Activated gamma-delta T cell treated with Interleukin-2 at 50 U/mL for 16 hours (primary cell): ENCODE measurements around the gene OBP2A.

ENCODE experiments used
- DNase-seq: peaks from one replicate; pipeline ENCODE4 v3.0.0-alpha.2; 2020

Gene OBP2A

GRCh38 chr9:135555203-135555602, 9.3 kb downstream of the OBP2A start:
- no peak for DNase-seq

DNA sequence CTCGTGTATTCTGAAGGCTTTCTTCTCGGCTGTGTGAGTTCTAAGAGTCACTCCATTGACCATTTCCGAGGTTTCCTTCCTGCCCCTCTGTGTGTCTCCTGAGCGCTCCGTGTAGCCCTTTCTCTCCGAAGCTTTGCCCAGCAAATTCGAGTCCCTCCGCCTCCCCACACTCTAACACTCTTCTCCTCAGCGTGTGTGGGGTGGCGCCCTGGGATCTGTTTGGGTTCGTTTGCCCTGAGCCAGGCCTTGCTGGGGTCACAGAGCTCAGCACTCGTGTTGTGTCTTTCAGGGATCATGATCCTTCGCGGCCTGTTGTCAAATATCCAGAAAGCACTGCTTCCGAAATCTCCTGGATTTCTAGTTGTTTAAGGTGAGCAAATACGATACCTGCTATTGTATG, 10.0 kb downstream of the OBP2A start:
- DNase-seq, result no peak

DNA sequence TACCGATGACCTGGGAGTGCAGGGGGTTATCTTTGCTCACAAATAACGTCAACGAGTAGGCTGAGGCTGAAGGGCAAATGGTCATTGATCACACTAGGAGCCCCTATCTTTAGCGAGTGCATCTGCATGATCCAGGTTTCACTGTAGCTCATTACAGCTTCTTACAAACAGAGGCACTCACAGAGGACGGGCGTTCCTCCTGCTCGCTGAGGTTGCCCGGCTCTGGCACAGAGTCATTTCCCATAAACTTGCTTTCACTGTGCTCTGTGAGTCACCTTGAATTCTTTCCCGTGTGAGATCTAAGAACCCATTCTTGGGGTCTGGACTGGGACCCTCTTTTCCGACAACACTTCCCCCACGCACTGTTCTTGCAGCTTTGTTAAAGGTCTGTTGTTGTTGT, 13.7 kb downstream of the OBP2A start:
- DNase-seq, result no peak

- no peak for DNase-seq
These were observed 15.7 kb downstream of the OBP2A start, which contains the start of gene PAEP for GRCh38 chr9:135561391-135562234. Gene PAEP (plus strand): TSS chr9:135561756.

DNA sequence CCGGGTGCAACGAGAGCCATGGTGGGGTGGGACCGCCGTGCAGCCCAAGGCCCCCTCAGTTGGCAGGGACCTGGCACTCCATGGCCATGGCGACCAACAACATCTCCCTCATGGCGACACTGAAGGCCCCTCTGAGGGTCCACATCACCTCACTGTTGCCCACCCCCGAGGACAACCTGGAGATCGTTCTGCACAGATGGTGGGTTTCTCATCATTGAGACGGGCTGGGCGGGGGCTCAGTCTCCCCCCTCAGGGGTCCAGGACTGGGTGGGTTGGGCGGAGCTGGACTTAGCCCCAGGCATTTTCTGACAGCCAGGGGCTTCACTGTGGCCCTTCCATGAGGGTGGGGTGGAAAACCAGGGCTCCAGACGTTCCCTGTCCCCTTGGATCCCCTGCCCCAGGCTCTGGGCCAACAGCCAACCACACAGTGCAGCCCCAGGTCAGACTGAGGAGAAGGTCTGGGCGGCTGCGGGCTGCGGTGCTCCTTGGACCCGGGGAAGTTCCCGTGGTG, 16.4 kb downstream of the OBP2A start:
- no peak for DNase-seq

GRCh38 chr9:135563039-135563476, 17.1 kb downstream of the OBP2A start:
- no peak for DNase-seq

GRCh38 chr9:135563858-135564257, 17.9 kb downstream of the OBP2A start:
- DNase-seq, result no peak

DNA sequence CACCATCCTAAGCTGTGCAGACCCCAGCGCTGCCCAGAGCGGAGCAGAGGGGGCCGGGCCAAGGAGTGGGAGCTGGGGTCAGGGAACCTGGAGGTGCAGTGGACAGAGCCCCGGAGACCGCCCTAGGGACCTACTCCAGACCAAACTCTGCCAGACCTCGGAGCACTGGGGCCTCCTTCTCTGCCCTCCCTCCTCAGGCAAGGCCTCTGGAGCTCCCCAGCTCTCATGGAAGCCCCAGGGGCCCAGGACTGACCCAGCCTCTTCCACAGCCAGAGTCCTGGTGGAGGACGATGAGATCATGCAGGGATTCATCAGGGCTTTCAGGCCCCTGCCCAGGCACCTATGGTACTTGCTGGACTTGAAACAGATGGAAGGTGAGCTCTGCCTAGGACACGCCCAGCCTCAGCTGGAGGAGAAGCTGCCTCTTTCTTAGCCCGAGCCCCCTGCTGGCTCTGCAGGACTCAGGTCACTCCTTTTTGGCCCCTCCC, 19.3 kb downstream of the OBP2A start:
- DNase-seq, result no peak

- no peak for DNase-seq
These were observed 19.7 kb downstream of the OBP2A start for GRCh38 chr9:135565636-135566035.

- no peak for DNase-seq
These were observed 20.6 kb downstream of the OBP2A start for GRCh38 chr9:135566552-135566951.

DNA sequence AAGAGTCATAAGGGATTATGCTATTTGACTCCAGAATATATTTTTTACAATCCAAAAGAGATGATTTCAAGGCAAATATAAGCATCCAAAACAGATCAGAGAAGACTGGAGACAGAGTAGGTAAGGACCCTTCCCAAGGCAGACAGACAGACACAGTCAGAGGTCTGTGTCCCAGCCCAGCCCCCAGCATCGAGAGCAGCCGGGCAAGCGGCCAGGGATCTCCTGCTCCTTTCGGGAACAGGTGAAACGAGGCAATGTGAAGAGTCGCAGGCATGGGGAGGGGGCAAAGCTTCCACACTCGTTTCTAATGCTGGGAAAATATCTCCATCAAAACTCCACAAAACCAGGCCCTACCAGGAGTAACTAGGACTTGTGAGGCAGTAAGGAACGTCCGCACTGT, 21.4 kb downstream of the OBP2A start:
- DNase-seq, result no peak

DNA sequence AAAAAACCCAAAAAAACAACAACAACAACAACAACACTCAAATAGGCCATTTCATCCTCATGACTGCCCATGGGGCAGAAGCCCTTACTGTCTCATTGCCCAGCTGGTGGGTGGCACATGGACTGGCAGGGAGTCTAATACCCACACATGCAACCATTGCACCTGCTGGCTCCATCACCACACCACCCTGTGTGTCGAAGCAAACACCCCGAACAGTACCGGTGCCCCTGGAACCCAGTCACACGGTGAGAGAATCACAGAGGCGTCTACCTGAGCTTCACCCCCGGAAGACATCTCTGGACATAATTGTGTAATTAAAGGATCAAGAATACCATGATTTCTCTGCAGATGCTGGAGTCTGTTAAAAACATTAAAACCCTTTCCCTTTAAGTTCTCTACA, 22.1 kb downstream of the OBP2A start:
- no peak for DNase-seq

DNA sequence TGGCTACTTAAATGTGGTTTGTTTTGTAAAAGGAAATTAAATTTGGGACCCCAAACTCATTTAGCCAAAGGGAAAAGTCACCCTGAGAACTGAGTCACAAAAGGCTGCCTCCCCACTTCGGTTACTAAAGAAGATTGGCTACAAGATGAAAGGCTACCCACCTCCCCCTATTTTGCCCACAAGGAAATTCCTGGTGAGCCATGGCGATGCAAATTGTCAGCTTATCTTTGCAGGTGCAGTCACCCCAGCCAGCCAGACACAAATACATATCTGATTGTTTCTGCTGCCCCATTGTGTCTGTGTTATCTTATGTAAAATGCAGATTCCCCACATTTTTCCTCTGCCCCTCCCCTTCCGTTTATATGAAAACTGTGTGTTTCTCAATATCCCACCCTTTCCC, 24.5 kb downstream of the OBP2A start:
- no peak for DNase-seq

GRCh38 chr9:135572233-135572632, 26.3 kb downstream of the OBP2A start:
- DNase-seq, result no peak

- DNase-seq, result no peak
These were observed 27.2 kb downstream of the OBP2A start for GRCh38 chr9:135573124-135573523.

GRCh38 chr9:135574331-135574730, 28.4 kb downstream of the OBP2A start:
- no peak for DNase-seq

GRCh38 chr9:135574943-135575342, 29.0 kb downstream of the OBP2A start:
- no peak for DNase-seq

DNA sequence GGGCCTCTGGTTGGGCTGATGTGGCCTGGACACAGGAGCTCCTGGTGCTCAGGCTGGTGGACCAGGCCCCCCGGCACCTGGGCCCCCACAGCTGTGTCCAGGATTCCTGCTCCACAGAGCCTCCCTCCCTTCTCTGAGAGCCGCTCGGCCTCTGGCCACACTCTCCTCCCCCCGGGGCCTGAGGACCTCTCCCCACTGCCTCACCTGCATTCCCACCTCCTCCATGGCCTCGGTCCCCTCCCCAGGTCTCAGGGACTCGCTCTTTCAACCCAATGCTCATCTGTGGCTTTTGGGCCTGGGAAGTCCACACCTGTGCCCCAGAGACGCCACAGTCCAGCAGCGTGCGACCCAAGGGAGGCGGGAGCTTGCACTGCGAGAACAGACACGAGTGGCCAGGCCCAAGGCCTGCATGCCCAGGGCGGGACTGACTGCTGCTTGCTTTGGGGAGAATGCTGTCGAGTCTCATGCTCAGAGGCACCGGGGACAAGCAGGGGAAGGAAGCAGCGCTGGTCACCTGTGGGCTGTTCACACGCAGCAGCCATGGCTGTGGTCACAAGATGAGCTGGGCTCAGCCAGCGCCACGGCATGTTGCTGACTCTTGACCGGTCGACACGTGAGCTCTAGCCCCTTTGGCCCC, 30.2 kb downstream of the OBP2A start:
- no peak for DNase-seq

DNA sequence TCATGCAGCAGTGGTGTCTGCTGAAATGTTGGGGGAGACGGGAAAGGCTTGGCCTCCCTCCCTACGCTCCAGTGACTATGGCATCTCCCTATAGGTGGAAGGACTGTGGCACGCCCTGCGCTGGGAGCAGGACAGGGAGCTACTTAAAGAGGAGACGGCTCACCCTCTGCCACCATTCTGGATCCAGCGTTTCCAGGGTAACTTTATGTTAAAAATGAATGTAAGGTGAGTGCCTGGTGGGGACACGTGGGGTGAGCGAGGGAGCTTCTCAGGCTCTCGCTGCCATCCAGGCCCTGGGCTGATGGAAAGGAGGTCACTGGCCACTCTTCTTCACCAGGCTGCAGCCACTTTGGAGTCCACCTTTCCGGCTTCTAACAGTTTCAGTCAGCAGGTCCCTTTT, 31.3 kb downstream of the OBP2A start:
- no peak for DNase-seq

DNA sequence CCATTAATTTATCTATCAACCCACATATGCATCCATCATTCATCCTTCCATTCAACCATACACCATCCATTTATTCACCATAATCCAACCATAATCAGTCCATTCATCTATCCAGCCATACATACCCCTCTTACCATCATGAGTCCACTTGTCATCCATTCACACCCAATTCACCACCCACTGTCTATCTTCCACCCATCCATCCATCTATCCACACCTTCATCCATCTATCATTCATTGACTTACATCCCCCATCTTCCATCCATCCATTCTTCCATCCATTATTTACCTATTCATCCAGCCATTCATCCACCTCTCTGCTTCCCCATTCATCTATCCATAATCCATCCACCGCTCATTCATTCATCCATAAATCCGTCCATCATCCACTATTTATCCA, 33.4 kb downstream of the OBP2A start:
- no peak for DNase-seq

- DNase-seq, result no peak
These were observed 34.1 kb downstream of the OBP2A start for GRCh38 chr9:135579889-135580660.

- no peak for DNase-seq
These were observed 34.9 kb downstream of the OBP2A start for GRCh38 chr9:135580664-135581380.
